ENCODE results near the gene SLC9A5.

DNA sequence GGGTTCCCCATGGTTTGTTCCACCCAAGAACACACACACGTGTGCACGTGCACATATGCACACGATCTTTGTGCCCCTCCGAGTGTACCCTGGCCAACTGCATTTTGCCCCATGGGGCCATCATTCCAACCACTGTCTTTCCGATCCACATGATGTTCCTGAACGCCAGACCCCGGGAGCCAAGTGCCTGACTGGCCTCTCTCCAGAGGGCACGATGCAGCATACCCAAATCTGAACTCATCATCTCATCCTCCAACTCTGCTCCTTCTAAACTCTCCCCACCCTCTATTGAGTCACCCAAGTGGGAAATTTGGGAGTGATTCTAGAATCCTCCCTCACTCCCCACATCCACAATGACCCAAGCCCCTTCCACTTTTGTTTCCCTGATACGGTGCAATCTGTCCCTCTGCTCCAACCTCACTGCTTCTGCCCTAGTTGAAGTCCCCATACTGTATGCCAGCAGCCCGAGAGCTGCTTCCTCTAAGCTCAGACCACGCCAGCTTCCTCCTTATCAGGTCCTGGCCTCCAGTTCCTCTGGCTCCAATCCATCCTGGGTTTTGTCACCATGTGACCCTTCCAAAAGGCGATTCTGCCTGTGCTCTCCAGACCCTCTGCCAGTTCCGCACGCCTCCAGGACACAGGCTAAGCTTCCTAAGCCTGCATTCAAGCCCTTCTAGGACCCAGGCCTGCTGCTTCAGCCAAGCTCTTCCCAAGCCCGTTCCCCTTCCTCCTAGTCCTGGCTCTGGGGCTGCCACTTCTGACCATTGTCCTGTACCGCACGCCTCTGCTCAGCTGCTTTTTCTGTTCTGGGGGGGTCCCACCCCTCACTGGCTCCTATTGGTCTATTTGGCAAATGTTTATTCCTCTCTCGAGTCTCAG, 31.9 kb upstream of the SLC9A5 start:
- TF ChIP-seq CREB1 (IDR thresholded peaks at IDR 0.05; ENCODE audit: low read depth), result no peak
- no peak for TF ChIP-seq EGR1 (IDR thresholded peaks at IDR 0.05)
- no peak for TF ChIP-seq EP300 (IDR thresholded peaks at IDR 0.05; ENCODE audit: borderline replicate concordance)
- no peak for TF ChIP-seq CEBPB (IDR thresholded peaks at IDR 0.05)
- no peak for TF ChIP-seq YY1 (IDR thresholded peaks at IDR 0.05; ENCODE audit: low read depth)
- TF ChIP-seq MAX (IDR thresholded peaks at IDR 0.05), result no peak
- no peak for TF ChIP-seq FOXM1 (IDR thresholded peaks at IDR 0.05; ENCODE audit: borderline replicate concordance, low read depth)
- TF ChIP-seq REST (IDR thresholded peaks at IDR 0.05; ENCODE audit: low read depth), result no peak
- no peak for TF ChIP-seq RAD21 (IDR thresholded peaks at IDR 0.05; ENCODE audit: low read depth)
- TF ChIP-seq TAF1 (IDR thresholded peaks at IDR 0.05; ENCODE audit: low read depth), result no peak
